Progenitor cell of endocrine pancreas (in vitro differentiated cells): ENCODE data around the gene PSEN1. TPM values are rescaled to one million over a fixed set of nuclear protein-coding genes. Genes with fewer than 3 reads are reported as not detected.

Experiments
- DNase-seq: peaks from one replicate; pipeline ENCODE4 v3.0.0; 2021; ENCODE audit warnings: low spot score; ENCODE audit not compliant: unreplicated experiment
- H3K27ac Mint-ChIP-seq: 2 replicates; pipeline ENCODE4 v1.8.0; 2021; ENCODE audit warnings: mild to moderate bottlenecking, moderate library complexity, mixed read lengths
- H3K27me3 Mint-ChIP-seq: 2 replicates; pipeline ENCODE4 v1.8.0; 2021; ENCODE audit warnings: mixed read lengths
- H3K36me3 Mint-ChIP-seq: 2 replicates; pipeline ENCODE4 v1.8.0; 2022; ENCODE audit warnings: mixed read lengths; ENCODE audit not compliant: insufficient read depth
- H3K4me1 Mint-ChIP-seq: 2 replicates; pipeline ENCODE4 v1.8.0; 2021; ENCODE audit warnings: low read depth, mixed read lengths
- H3K4me3 Mint-ChIP-seq: 2 replicates; pipeline ENCODE4 v1.8.0; 2021; ENCODE audit warnings: low read depth, mild to moderate bottlenecking, moderate library complexity, mixed read lengths
- H3K9me3 Mint-ChIP-seq: 2 replicates; pipeline ENCODE4 v1.8.0; 2021; ENCODE audit warnings: low read depth, mixed read lengths
- total RNA-seq: library from RNA; stranded (reverse); gene quantifications from 2 replicates; pipeline ENCODE4 v1.2.1, GENCODE V29; 2021
- TF ChIP-seq, protein P1 (sequence below): fragments of 200-600 bp; sonication (generic); IDR thresholded peaks from one replicate; pipeline ENCODE4 v1.5.0; 2021; ENCODE audit warnings: antibody characterized with exemption, mild to moderate bottlenecking; ENCODE audit not compliant: unreplicated experiment

PSEN1 gene
- total RNA-seq, 1 donor from 2014 or later, result 61.7 TPM

DNA sequence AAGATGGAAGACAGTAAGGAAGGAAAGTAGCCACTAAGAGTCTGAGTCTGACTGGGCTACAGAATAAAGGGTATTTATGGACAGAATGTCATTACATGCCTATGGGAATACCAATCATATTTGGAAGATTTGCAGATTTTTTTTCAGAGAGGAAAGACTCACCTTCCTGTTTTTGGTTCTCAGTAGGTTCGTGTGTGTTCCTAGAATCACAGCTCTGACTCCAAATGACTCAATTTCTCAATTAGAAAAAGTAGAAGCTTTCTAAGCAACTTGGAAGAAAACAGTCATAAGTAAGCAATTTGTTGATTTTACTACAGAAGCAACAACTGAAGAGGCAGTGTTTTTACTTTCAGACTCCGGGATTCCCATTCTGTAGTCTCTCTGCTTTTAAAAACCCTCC is 85.6 kb downstream of the PSEN1 start:
- DNase-seq, result no peak
- H3K36me3 Mint-ChIP-seq, result peaks cover 20% of the 10 kb centered on the region
- no peaks in the 10 kb centered on the region for H3K4me1 Mint-ChIP-seq
- no peaks in the 10 kb centered on the region for H3K9me3 Mint-ChIP-seq
- H3K27ac Mint-ChIP-seq, result no peak overlapping the region
- no peak overlapping the region for H3K4me3 Mint-ChIP-seq
- TF ChIP-seq, protein P1, sequence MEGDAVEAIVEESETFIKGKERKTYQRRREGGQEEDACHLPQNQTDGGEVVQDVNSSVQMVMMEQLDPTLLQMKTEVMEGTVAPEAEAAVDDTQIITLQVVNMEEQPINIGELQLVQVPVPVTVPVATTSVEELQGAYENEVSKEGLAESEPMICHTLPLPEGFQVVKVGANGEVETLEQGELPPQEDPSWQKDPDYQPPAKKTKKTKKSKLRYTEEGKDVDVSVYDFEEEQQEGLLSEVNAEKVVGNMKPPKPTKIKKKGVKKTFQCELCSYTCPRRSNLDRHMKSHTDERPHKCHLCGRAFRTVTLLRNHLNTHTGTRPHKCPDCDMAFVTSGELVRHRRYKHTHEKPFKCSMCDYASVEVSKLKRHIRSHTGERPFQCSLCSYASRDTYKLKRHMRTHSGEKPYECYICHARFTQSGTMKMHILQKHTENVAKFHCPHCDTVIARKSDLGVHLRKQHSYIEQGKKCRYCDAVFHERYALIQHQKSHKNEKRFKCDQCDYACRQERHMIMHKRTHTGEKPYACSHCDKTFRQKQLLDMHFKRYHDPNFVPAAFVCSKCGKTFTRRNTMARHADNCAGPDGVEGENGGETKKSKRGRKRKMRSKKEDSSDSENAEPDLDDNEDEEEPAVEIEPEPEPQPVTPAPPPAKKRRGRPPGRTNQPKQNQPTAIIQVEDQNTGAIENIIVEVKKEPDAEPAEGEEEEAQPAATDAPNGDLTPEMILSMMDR, result no peak
- no peaks in the 10 kb centered on the region for H3K27me3 Mint-ChIP-seq

DNA sequence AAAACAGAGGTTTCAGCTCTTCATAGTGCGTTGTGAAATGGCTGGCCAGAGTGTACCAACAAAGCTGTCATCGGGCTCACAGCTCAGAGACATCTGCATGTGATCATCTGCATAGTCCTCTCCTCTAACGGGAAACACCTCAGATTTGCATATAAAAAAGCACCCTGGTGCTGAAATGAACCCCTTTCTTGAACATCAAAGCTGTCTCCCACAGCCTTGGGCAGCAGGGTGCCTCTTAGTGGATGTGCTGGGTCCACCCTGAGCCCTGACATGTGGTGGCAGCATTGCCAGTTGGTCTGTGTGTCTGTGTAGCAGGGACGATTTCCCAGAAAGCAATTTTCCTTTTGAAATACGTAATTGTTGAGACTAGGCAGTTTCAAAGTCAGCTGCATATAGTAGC is 86.7 kb downstream of the PSEN1 start:
- no peaks in the 10 kb centered on the region for H3K9me3 Mint-ChIP-seq
- peaks cover under 1% of the 10 kb centered on the region for H3K4me1 Mint-ChIP-seq
- H3K4me3 Mint-ChIP-seq, result no peak overlapping the region
- no peak overlapping the region for H3K27ac Mint-ChIP-seq
- no peak for DNase-seq
- TF ChIP-seq, protein P1, result no peak
- no peaks in the 10 kb centered on the region for H3K27me3 Mint-ChIP-seq
- peaks cover 18% of the 10 kb centered on the region for H3K36me3 Mint-ChIP-seq

DNA sequence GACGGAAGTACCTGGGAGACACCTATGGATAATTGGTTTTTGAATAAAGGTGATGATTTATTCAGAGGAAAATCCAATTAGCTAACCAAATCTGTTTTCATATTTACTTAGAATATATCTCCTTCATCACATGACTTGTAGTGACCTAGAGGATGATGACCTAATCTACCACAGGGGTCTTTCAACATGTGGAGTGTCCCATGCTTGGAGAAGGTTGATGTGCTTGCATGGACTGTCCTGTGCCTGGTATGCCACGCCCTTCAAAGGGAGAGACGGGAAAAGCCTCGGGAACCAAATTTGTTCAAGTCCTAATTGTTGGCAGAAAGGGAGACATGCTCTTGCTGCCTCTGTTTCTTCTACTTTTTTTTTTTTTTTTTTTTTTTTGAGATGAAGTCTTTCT is 89.2 kb downstream of the PSEN1 start:
- no peak for DNase-seq
- Mint-ChIP-seq H3K4me1 (peaks cover 6% of the 10 kb centered on the region), H3K27ac (no peak overlapping the region), H3K9me3 (no peaks in the 10 kb centered on the region), H3K4me3 (no peak overlapping the region), H3K36me3 (peaks cover 6% of the 10 kb centered on the region), H3K27me3 (no peaks in the 10 kb centered on the region)
- TF ChIP-seq, protein P1, result no peak

DNA sequence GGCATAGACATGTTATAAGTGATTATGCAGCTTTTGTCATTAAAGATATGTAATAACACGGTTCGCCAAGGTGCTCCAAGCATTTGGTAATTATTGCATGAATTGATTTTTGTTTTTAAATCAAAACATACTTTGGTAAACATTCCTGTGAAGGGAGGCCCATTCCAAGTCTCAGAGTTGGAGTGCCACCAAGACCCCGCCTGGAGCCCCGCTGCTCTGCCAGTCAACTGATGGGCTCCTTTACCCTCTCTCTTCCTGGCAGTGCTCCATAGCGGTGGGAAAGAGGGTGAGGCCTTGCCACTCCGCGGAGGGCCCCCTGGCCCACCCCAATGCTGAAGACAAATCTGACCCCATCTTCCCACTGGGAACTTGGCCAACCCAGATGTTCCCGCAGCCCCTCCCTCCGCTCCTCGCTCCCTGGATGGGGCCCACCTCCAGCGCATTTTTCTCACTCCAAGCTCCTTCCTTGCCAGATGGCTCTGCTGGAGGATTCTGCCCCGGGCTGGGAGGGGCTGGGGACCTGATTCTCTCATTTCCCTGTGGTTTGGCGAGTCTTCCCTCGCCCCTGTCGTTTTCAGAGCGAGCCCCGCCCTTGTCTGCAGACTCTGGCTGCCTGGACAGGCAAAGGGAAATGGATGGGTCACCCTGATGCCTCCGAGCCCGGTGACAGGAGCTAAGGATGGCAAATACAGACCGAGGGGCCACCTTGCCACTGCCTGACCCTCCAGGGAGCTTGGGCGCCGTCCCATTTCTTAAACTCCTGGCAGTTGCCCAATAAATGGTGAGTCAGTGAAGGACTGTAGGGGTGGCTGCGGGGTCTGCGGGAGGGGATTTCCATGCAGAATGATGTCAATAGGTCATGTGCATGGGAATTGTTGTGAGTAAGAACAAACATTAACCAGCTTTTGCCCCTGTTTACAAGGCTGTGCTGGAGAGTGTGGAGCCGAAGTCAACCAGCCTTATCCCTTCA is 91.8 kb downstream of the PSEN1 start:
- H3K4me1 Mint-ChIP-seq, result peaks cover 6% of the 10 kb centered on the region
- H3K27me3 Mint-ChIP-seq, result peaks cover 10% of the 10 kb centered on the region
- TF ChIP-seq, protein P1, result no peak
- no peak overlapping the region for H3K4me3 Mint-ChIP-seq
- no peak for DNase-seq
- H3K27ac Mint-ChIP-seq, result no peak overlapping the region
- no peaks in the 10 kb centered on the region for H3K9me3 Mint-ChIP-seq
- peaks cover 3% of the 10 kb centered on the region for H3K36me3 Mint-ChIP-seq

DNA sequence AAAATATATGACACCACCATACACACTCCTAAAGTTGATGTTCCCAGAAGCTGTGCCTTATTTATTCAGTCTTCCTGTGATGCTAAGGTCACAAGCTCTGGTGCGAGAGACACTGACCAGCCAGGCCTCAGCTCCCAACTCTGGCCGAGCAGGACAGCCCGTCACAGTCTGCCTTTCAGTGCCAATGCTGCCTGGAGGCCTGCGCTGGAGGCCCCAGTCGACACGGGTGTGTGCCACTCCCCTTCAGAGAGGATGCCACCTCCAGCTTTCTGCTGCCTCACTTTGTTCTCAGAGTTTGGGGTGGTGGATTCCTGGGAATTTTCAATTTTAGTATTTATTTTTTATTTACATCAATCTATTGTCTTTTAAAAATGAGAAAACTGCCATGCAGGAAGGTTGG is 93.7 kb downstream of the PSEN1 start:
- no peak overlapping the region for H3K27ac Mint-ChIP-seq
- no peak for DNase-seq
- H3K4me1 Mint-ChIP-seq, result peaks cover 7% of the 10 kb centered on the region
- TF ChIP-seq, protein P1, result no peak
- no peak overlapping the region for H3K4me3 Mint-ChIP-seq
- no peaks in the 10 kb centered on the region for H3K9me3 Mint-ChIP-seq
- peaks cover 29% of the 10 kb centered on the region for H3K27me3 Mint-ChIP-seq
- no peaks in the 10 kb centered on the region for H3K36me3 Mint-ChIP-seq
